NCI-H146 (cell line): ENCODE data around the gene IL15RA.
A peak's percentile ranks its signal among the peaks of the same experiment; 100 is the strongest.
"Not testable (repeated sequence)": the region's sequence is repeated elsewhere in the genome, so short reads cannot be mapped to it uniquely, and the experiment has no call there.

Experiments used
- DNase-seq: peaks from one replicate; lab custom pipeline; 2025; lab: John Stamatoyannopoulos, UW

The IL15RA gene

GRCh38 chr10:5951167-5951711 lies 26.1 kb downstream of the IL15RA start:
- no peak for DNase-seq

- DNase-seq, result peak; percentile 54
Observed at GRCh38 chr10:5949009-5949759, 28.2 kb downstream of the IL15RA start.

- no peak for DNase-seq
Observed at GRCh38 chr10:5948208-5948585, 29.1 kb downstream of the IL15RA start.

- no peak for DNase-seq
Observed at GRCh38 chr10:5947471-5948207, 29.7 kb downstream of the IL15RA start.

GRCh38 chr10:5946786-5947185 lies 30.6 kb downstream of the IL15RA start:
- DNase-seq, result no peak

- DNase-seq, result not testable (repeated sequence)
Observed at GRCh38 chr10:5946419-5946775, 30.9 kb downstream of the IL15RA start.

GRCh38 chr10:5945561-5946418 lies 31.6 kb downstream of the IL15RA start:
- DNase-seq, result no peak

- DNase-seq, result no peak
Observed at GRCh38 chr10:5945190-5945509, 32.2 kb downstream of the IL15RA start.

- DNase-seq, result peak; percentile 84
Observed at GRCh38 chr10:5944389-5945189, 32.8 kb downstream of the IL15RA start.

- DNase-seq, result peak; percentile 73
Observed at GRCh38 chr10:5943536-5943935, 33.8 kb downstream of the IL15RA start.

- no peak for DNase-seq
Observed at GRCh38 chr10:5942474-5942873, 34.9 kb downstream of the IL15RA start.

- no peak for DNase-seq
Observed at GRCh38 chr10:5942001-5942400, 35.3 kb downstream of the IL15RA start.

- no peak for DNase-seq
Observed at GRCh38 chr10:5941579-5941978, 35.8 kb downstream of the IL15RA start.

GRCh38 chr10:5940807-5941218 lies 36.5 kb downstream of the IL15RA start:
- DNase-seq, result no peak

GRCh38 chr10:5938291-5938690 lies 39.1 kb downstream of the IL15RA start:
- DNase-seq, result no peak

- DNase-seq, result no peak
Observed at GRCh38 chr10:5937016-5937415, 40.3 kb downstream of the IL15RA start.

GRCh38 chr10:5935628-5936027 lies 41.7 kb downstream of the IL15RA start:
- DNase-seq, result no peak

- no peak for DNase-seq
Observed at GRCh38 chr10:5933909-5934546, 43.3 kb downstream of the IL15RA start.

- DNase-seq, result no peak
Observed at GRCh38 chr10:5932345-5932744, 45.0 kb downstream of the IL15RA start.

GRCh38 chr10:5930272-5930671 lies 47.1 kb downstream of the IL15RA start:
- DNase-seq, result no peak

GRCh38 chr10:5929442-5929841 lies 47.9 kb downstream of the IL15RA start:
- DNase-seq, result no peak
